Measurements from ENCODE around the gene TEKT3.

- TF ChIP-seq CTCF (IDR thresholded peaks at IDR 0.05), result no peak
- no peak for TF ChIP-seq POLR2A (IDR thresholded peaks at IDR 0.05)
These were observed 55.9 kb downstream of the TEKT3 start for GRCh38 chr17:15285466-15285865.

Measured in heart left ventricle (tissue), 13 donors.